K562 (cell line): ENCODE results near the gene OPRL1. TPM values are rescaled to one million over a fixed set of nuclear protein-coding genes. Genes with fewer than 3 reads are reported as not detected.

ENCODE experiments used
- E2F6 ChIP-seq, 2 experiments: IDR thresholded peaks; 2 replicates each; pipeline ENCODE4 v1.6.1; 2011; ENCODE audit warnings: borderline replicate concordance in 1 of 2, control low read depth in 1 of 2, low read depth in 1 of 2, low read length in 1 of 2, mild to moderate bottlenecking in 1 of 2, mixed read lengths in 1 of 2, moderate library complexity in 1 of 2; ENCODE audit not compliant: insufficient read depth in 1 of 2, insufficient read length in 1 of 2, poor library complexity in 1 of 2, severe bottlenecking in 1 of 2; ENCODE audit errors: extremely low read depth in 1 of 2
- KDM4B ChIP-seq, 2 experiments: fragments of 450-650 bp in 1 of 2; sonication (generic) in 1 of 2; IDR thresholded peaks; 2 replicates each; pipeline ENCODE4 v1.6.1; 2016 to 2017; ENCODE audit warnings: borderline replicate concordance in 2 of 2, antibody characterized with exemption in 1 of 2, low read depth in 1 of 2, mild to moderate bottlenecking in 1 of 2
- L3MBTL2 ChIP-seq: fragments of 450-650 bp; IDR thresholded peaks from 2 replicates; pipeline ENCODE4 v1.6.1; 2016; ENCODE audit warnings: mild to moderate bottlenecking, moderate library complexity
- MTA3 ChIP-seq: fragments of 450-650 bp; formaldehyde crosslinking; IDR thresholded peaks from 2 replicates; pipeline ENCODE4 v1.6.1; 2017; ENCODE audit warnings: mild to moderate bottlenecking, borderline replicate concordance
- NFRKB ChIP-seq: fragments of 450-650 bp; IDR thresholded peaks from 2 replicates; pipeline ENCODE4 v1.6.1; 2016; ENCODE audit warnings: low read depth
- PHF20 ChIP-seq: fragments of 450-650 bp; IDR thresholded peaks from 2 replicates; pipeline ENCODE4 v1.6.1; 2018; ENCODE audit not compliant: partially characterized antibody
- PHF8 ChIP-seq: fragments of 200-600 bp; sonication (generic); IDR thresholded peaks from 2 replicates; pipeline ENCODE4 v1.6.1; 2012; ENCODE audit warnings: mixed run types, mild to moderate bottlenecking, inconsistent platforms, low read length, moderate library complexity, borderline replicate concordance
- RBFOX2 ChIP-seq: fragments of 200-400 bp; formaldehyde crosslinking; IDR thresholded peaks from 2 replicates; pipeline ENCODE4 v1.6.1; 2017; ENCODE audit warnings: low read depth, mild to moderate bottlenecking, low read length, moderate library complexity
- RBM14 ChIP-seq: fragments of 200-400 bp; formaldehyde crosslinking; IDR thresholded peaks from 2 replicates; pipeline ENCODE4 v1.6.1; 2018; ENCODE audit warnings: low read depth, mild to moderate bottlenecking, low read length, moderate library complexity, borderline replicate concordance; ENCODE audit not compliant: insufficient read depth
- SLC30A9 ChIP-seq: fragments of 250-450 bp; sonication (Bioruptor Pico); IDR thresholded peaks from 2 replicates; pipeline ENCODE4 v1.8.0; 2022; ENCODE audit warnings: mild to moderate bottlenecking, moderate library complexity
- SMARCA4 ChIP-seq: fragments of 450-650 bp; IDR thresholded peaks from 2 replicates; pipeline ENCODE4 v1.6.1; 2016
- SMC3 ChIP-seq: conservative IDR thresholded peaks from 2 replicates; pipeline ENCODE4 v1.6.1; 2011; ENCODE audit warnings: low read depth, low read length, improper control_type of control experiment; ENCODE audit not compliant: insufficient read depth
- TRIM28 ChIP-seq: fragments of 450-650 bp; IDR thresholded peaks from 2 replicates; pipeline ENCODE4 v1.6.1; 2017
- ZBTB40 ChIP-seq, 2 experiments: fragments of 450-650 bp in 1 of 2; sonication (generic) in 1 of 2; formaldehyde crosslinking in 1 of 2; IDR thresholded peaks; 2 replicates each; pipeline versions ENCODE4 v1.7.1 to v1.9.0; 2016 to 2022; ENCODE audit warnings: inconsistent platforms in 1 of 2, mild to moderate bottlenecking in 1 of 2, missing genetic modification reagents in 1 of 2
- ZBTB7A ChIP-seq: IDR thresholded peaks from 2 replicates; pipeline ENCODE4 v1.6.1; 2011; ENCODE audit warnings: low read depth, mild to moderate bottlenecking, low read length, moderate library complexity, borderline replicate concordance; ENCODE audit not compliant: control insufficient read depth
- ZEB2 ChIP-seq: fragments of 450-650 bp; IDR thresholded peaks from 2 replicates; pipeline ENCODE4 v1.6.1; 2016
- polyA plus RNA-seq, 8 experiments: library from polyadenylated mRNA; depleted of rRNA in 4 of 8; stranded (reverse) in 5 of 8; unstranded in 3 of 8; fragments of >200 nt; fragmentation: Nextera tagmentation in 2 of 8; fragmentation: Illumina TruSeq in 1 of 8; extraction: Ambion mirVana in 2 of 8; extraction: Trizol in 1 of 8; gene quantifications; 2 replicates each; pipeline versions ENCODE4 v1.2.1 to v1.2.3, GENCODE V29; 2011 to 2014; ENCODE audit warnings: inconsistent platforms in 1 of 8, missing spikeins in 1 of 8
- total RNA-seq, 7 experiments: library from RNA; depleted of rRNA in 6 of 7; stranded (reverse); fragments of >200 nt in 6 of 7; fragmentation: Illumina TruSeq in 2 of 7; extraction: Trizol in 2 of 7; gene quantifications; 2 replicates each; pipeline versions ENCODE4 v1.2.1 to v1.2.3, GENCODE V29; 2011 to 2021; ENCODE audit warnings: low replicate concordance in 1 of 7

Gene OPRL1
- total and polyA plus RNA-seq, 9 of the 15 experiments (the other 6 are each of a cell fraction or from before 2014, with no cell fraction given), result 0.06 to 0.33 (median 0.11) TPM; not detected in 2

GRCh38 chr20:64050261-64051032 is 29.4 kb upstream of the OPRL1 start (continued):
- TF ChIP-seq PHF8 (peak; percentile 53; the same call in 1 of the 2 replicates), SMARCA4 (0 out of 2 replicates have a peak, but pooled peaks have one; percentile 16), ZBTB7A (peak; percentile 97), SLC30A9 (CRISPR knock-in tag) (no peak), E2F6 (IDR thresholded peaks at IDR 0.05; ENCODE audit: borderline replicate concordance in 1 of 2, extremely low read depth in 1 of 2, insufficient read depth in 1 of 2, insufficient read length in 1 of 2, low read depth in 1 of 2, low read length in 1 of 2, poor library complexity in 1 of 2, severe bottlenecking in 1 of 2) (peak in 1 of 2 experiments; percentile 31), ZBTB40 (IDR thresholded peaks at IDR 0.05) (no peak), ZBTB40 (CRISPR knock-in tag; IDR thresholded peaks at IDR 0.05) (no peak), KDM4B (IDR thresholded peaks at IDR 0.05; ENCODE audit: borderline replicate concordance in 2 of 2, low read depth in 1 of 2) (0 out of 4 replicates have a peak, but pooled peaks of 1 of the 2 experiments have one; percentile 1), L3MBTL2 (peak; percentile 41; the same call in 1 of the 2 replicates), ZEB2 (no peak), TRIM28 (no peak), RBM14 (no peak), NFRKB (0 out of 2 replicates have a peak, but pooled peaks have one; percentile 19), MTA3 (0 out of 2 replicates have a peak, but pooled peaks have one; percentile 58), SMC3 (0 out of 2 replicates have a peak, but pooled peaks have one; percentile 20), PHF20 (peak; percentile 27), RBFOX2 (peak; percentile 59)
